Measurements from ENCODE around the gene PIGN. TPM values are rescaled to one million over a fixed set of nuclear protein-coding genes. Genes with fewer than 3 reads are reported as not detected.
A peak's percentile ranks its signal among the peaks of the same experiment; 100 is the strongest.

Gene PIGN
- total and polyA plus RNA-seq, 2 donors (not counting 3 experiments of a cell fraction or from before 2014, with no cell fraction given): 13.7 to 26.1 TPM

GRCh38 chr18:61992285-61992684 is 194.6 kb downstream of the PIGN start:
- POLR2A ChIA-PET: no interaction called here
- Histone ChIP-seq H3K9me3 (replicated peaks; ENCODE audit: control insufficient read depth, insufficient read depth, low read length) (no peaks in the 10 kb centered on the region), H2AFZ (ENCODE audit: low read depth, low read length) (peak overlapping the region; percentile 80), H3K4me3 (replicated peaks in 1 of 3; ENCODE audit: insufficient read depth in 1 of 3, low read depth in 1 of 3, low read length in 3 of 3) (peak overlapping the region in 1 of 3 experiments; percentile 13), H3K36me3 (ENCODE audit: control insufficient read depth in 2 of 2, extremely low read depth in 1 of 2, insufficient read depth in 2 of 2, low read length in 2 of 2) (no peaks in the 10 kb centered on the region), H4K20me1 (replicated peaks; ENCODE audit: control insufficient read depth, extremely low read depth, insufficient read depth, low read length) (no peaks in the 10 kb centered on the region), H3K79me2 (ENCODE audit: control insufficient read depth, insufficient read depth, low read length) (no peaks in the 10 kb centered on the region), H3K9ac (replicated peaks; ENCODE audit: extremely low read depth, insufficient read depth, low read length) (peak overlapping the region; percentile 85), H3K9me1 (replicated peaks; ENCODE audit: control insufficient read depth, extremely low read depth, insufficient read depth, low read length) (no peaks in the 10 kb centered on the region), H3K4me1 (ENCODE audit: control insufficient read depth, extremely low read depth, insufficient read depth, low read length) (peaks cover 58% of the 10 kb centered on the region), H3K4me2 (ENCODE audit: insufficient read depth, low read length) (peak overlapping the region; percentile 84), H3K27ac (ENCODE audit: insufficient read depth, low read depth, low read length) (peak overlapping the region; percentile 98), H3K27me3 (ENCODE audit: control insufficient read depth in 2 of 2, insufficient read depth in 2 of 2, low read length in 2 of 2) (no peaks in the 10 kb centered on the region)
- CTCF ChIA-PET: interaction anchor here (1.0 kb wide), 1 partner anchor 139 kb away, joined by 3 read pairs; no protein-coding TSS in a partner anchor
- dilution Hi-C loops (cut with MboI; ENCODE audit: extremely low pct_ligation_motif_present, low sequenced_read_pairs) (no loop called here), intact Hi-C loops (cut with micrococcal nuclease) (loop anchor here (1.0 to 10.0 kb wide), 6 partner anchors 34 to 385 kb away; no protein-coding TSS in a partner anchor)
- FAIRE-seq: peak; percentile 83
- no peak for TF ChIP-seq EZH2 (IDR thresholded peaks at IDR 0.05; ENCODE audit: borderline replicate concordance, low read depth, low read length, severe bottlenecking)
- TF ChIP-seq GATA2 (IDR thresholded peaks at IDR 0.05; ENCODE audit: insufficient read depth, insufficient read length, low read depth, low read length): peak; percentile 25
- TF ChIP-seq, protein P1, sequence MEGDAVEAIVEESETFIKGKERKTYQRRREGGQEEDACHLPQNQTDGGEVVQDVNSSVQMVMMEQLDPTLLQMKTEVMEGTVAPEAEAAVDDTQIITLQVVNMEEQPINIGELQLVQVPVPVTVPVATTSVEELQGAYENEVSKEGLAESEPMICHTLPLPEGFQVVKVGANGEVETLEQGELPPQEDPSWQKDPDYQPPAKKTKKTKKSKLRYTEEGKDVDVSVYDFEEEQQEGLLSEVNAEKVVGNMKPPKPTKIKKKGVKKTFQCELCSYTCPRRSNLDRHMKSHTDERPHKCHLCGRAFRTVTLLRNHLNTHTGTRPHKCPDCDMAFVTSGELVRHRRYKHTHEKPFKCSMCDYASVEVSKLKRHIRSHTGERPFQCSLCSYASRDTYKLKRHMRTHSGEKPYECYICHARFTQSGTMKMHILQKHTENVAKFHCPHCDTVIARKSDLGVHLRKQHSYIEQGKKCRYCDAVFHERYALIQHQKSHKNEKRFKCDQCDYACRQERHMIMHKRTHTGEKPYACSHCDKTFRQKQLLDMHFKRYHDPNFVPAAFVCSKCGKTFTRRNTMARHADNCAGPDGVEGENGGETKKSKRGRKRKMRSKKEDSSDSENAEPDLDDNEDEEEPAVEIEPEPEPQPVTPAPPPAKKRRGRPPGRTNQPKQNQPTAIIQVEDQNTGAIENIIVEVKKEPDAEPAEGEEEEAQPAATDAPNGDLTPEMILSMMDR (IDR thresholded peaks at IDR 0.05; ENCODE audit: extremely low read depth in 1 of 2, insufficient read depth in 1 of 2, low read depth in 1 of 2, low read length in 2 of 2): no peak
- TF ChIP-seq JUN (IDR thresholded peaks at IDR 0.05; ENCODE audit: borderline replicate concordance, insufficient read depth, insufficient read length, low read depth): peak; percentile 84
- TF ChIP-seq, protein P2, sequence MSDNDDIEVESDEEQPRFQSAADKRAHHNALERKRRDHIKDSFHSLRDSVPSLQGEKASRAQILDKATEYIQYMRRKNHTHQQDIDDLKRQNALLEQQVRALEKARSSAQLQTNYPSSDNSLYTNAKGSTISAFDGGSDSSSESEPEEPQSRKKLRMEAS (IDR thresholded peaks at IDR 0.05; ENCODE audit: insufficient read depth, insufficient read length): no peak
- no peak for TF ChIP-seq MYC (IDR thresholded peaks at IDR 0.05; ENCODE audit: low read depth, low read length)
- TF ChIP-seq POLR2A (IDR thresholded peaks at IDR 0.05; ENCODE audit: low read depth, low read length): peak; percentile 33
- TF ChIP-seq FOS (IDR thresholded peaks at IDR 0.05; ENCODE audit: borderline replicate concordance, insufficient read depth, low read length): peak; percentile 86
- peak; percentile 56 for TF ChIP-seq POLR2AphosphoS5 (IDR thresholded peaks at IDR 0.05; ENCODE audit: insufficient read depth, low read depth, low read length)
- no TSS peak for BruUV-seq (replicated peaks)
- DNase-seq (ENCODE audit: low read depth, low spot score): peak; percentile 95

All from endothelial cell of umbilical vein (primary cell).